GM12878 (cell line): ENCODE results near the gene GPC6. TPM values are rescaled to one million over a fixed set of nuclear protein-coding genes. Genes with fewer than 3 reads are reported as not detected.
"Not testable (repeated sequence)": the region's sequence is repeated elsewhere in the genome, so short reads cannot be mapped to it uniquely, and the experiment has no call there.

ENCODE experiments used
- ATAC-seq: fragments of 200-7000 bp; cut with Tn5 transposase; 3 replicates; pipeline ENCODE4 v1.9.1; 2020; ENCODE audit warnings: mild to moderate bottlenecking, moderate library complexity
- BruUV-seq: library from RNA; stranded (reverse); fragments of 400-500 nt; replicated peaks from 2 replicates; lab custom pipeline; 2021; lab: Mats Ljungman, UMichigan
- CTCF ChIA-PET: fragments of 300-600 bp; sonication (Branson Sonifier 250); formaldehyde crosslinking; extraction: SDS; loops from one replicate; lab custom pipeline; 2021; ENCODE audit warnings: inconsistent platforms; lab: Yijun Ruan, JAX
- POLR2A ChIA-PET: fragments of 350-600 bp; formaldehyde crosslinking; extraction: SDS; loops from one replicate; lab custom pipeline; 2021; ENCODE audit warnings: inconsistent platforms; lab: Charles Lee
- RAD21 ChIA-PET: fragments of 300-600 bp; sonication (Branson Sonifier 250); formaldehyde crosslinking; loops from one replicate; lab custom pipeline; 2023; ENCODE audit warnings: antibody characterized with exemption; ENCODE audit not compliant: unreplicated experiment; lab: Charles Lee
- SMC1A ChIA-PET: fragments of 300-600 bp; sonication (Branson Sonifier 250); formaldehyde crosslinking; loops from one replicate; lab custom pipeline; 2023; ENCODE audit not compliant: unreplicated experiment, uncharacterized antibody; lab: Charles Lee
- DNase-seq: peaks from one replicate; pipeline ENCODE4 v3.0.0-alpha.2; 2011; ENCODE audit warnings: low read depth, low spot score
- FAIRE-seq: peaks from 3 replicates; lab custom pipeline; 2011; peaks lifted over from hg19 to GRCh38; lab: Jason Lieb, UNC
- H2AFZ ChIP-seq: 2 replicates; pipeline ENCODE4 v1.6.0; 2011; ENCODE audit warnings: low read depth, low read length, control low read depth; ENCODE audit not compliant: control insufficient read depth
- H3K27ac ChIP-seq: 2 replicates; pipeline ENCODE4 v1.5.1; 2011; ENCODE audit warnings: control low read depth; ENCODE audit not compliant: control insufficient read depth, insufficient read depth
- H3K27me3 ChIP-seq, 2 experiments: replicated peaks in 1 of 2; 2 replicates each; pipeline versions ENCODE4 v1.6.0 to v1.6.1; 2011; ENCODE audit warnings: low read length in 1 of 2; ENCODE audit not compliant: control insufficient read depth in 2 of 2, insufficient read depth in 2 of 2
- H3K36me3 ChIP-seq, 2 experiments: 2 replicates each; pipeline ENCODE4 v1.5.1; 2011; ENCODE audit warnings: low read length in 1 of 2; ENCODE audit not compliant: control insufficient read depth in 2 of 2, insufficient read depth in 2 of 2
- H3K4me1 ChIP-seq: 2 replicates; pipeline ENCODE4 v1.6.1; 2011; ENCODE audit warnings: mild to moderate bottlenecking, low read length, moderate library complexity, mixed read lengths; ENCODE audit not compliant: control insufficient read depth, insufficient read depth
- H3K4me2 ChIP-seq: 2 replicates; pipeline ENCODE4 v1.6.0; 2011; ENCODE audit warnings: control low read depth; ENCODE audit not compliant: control insufficient read depth, insufficient read depth
- H3K4me3 ChIP-seq: fragments of 200-600 bp; sonication (generic); 2 replicates; pipeline ENCODE4 v1.5.1; 2016
- H3K79me2 ChIP-seq: 2 replicates; pipeline ENCODE4 v1.6.0; 2011; ENCODE audit warnings: low read length; ENCODE audit not compliant: control insufficient read depth, insufficient read depth
- H3K9ac ChIP-seq: 2 replicates; pipeline ENCODE4 v1.8.0; 2011; ENCODE audit warnings: low read length, control low read depth, mixed read lengths; ENCODE audit not compliant: control insufficient read depth, insufficient read depth
- H3K9me3 ChIP-seq: replicated peaks from 3 replicates; pipeline ENCODE4 v1.5.1; 2011; ENCODE audit warnings: mild to moderate bottlenecking, low read length; ENCODE audit not compliant: control insufficient read depth, insufficient read depth
- H4K20me1 ChIP-seq: 2 replicates; pipeline ENCODE4 v1.6.0; 2011; ENCODE audit not compliant: control insufficient read depth, insufficient read depth
- CHD1 ChIP-seq: IDR thresholded peaks from 2 replicates; pipeline ENCODE4 v1.6.1; 2012; ENCODE audit warnings: low read depth, low read length, improper control_type of control experiment
- FOXK2 ChIP-seq: fragments of 450-650 bp; IDR thresholded peaks from 2 replicates; pipeline ENCODE4 v1.6.1; 2017; ENCODE audit warnings: mild to moderate bottlenecking, moderate library complexity
- IRF4 ChIP-seq: IDR thresholded peaks from 2 replicates; pipeline ENCODE4 v1.6.1; 2011; ENCODE audit warnings: low read depth, low read length
- POU2F2 ChIP-seq: IDR thresholded peaks from 3 replicates; pipeline ENCODE4 v1.6.1; 2011; ENCODE audit warnings: low read depth, mild to moderate bottlenecking, low read length, borderline replicate concordance
- SMC3 ChIP-seq: IDR thresholded peaks from 2 replicates; pipeline ENCODE4 v1.6.1; 2011; ENCODE audit warnings: low read length, improper control_type of control experiment, borderline replicate concordance
- SRF ChIP-seq, 2 experiments: IDR thresholded peaks; 2 replicates each; pipeline ENCODE4 v1.6.1; 2011; ENCODE audit warnings: low read depth in 2 of 2, low read length in 2 of 2, mild to moderate bottlenecking in 1 of 2, moderate library complexity in 1 of 2
- ZNF274 ChIP-seq: IDR thresholded peaks from one replicate; pipeline ENCODE4 v1.8.0; 2011; ENCODE audit not compliant: insufficient read length, insufficient read depth
- WGBS: methylation state at CpG from one replicate; pipeline ENCODE4 v1.1.6; 2016; ENCODE audit warnings: low lambda C conversion rate; ENCODE audit not compliant: insufficient replicate concordance, insufficient coverage; ENCODE audit errors: missing lambda C conversion rate; 5-methylcytosine and 5-hydroxymethylcytosine counted together
- in situ Hi-C: fragments of 300-500 bp; cut with MboI; formaldehyde crosslinking; loops from 9 replicates; pipeline ENCODE4 v1.14.3; 2018; ENCODE audit warnings: mixed read lengths
- intact Hi-C: fragments of 100-400 bp; cut with micrococcal nuclease; formaldehyde crosslinking; loops from one replicate; pipeline ENCODE4 v1.14.2; 2022; ENCODE audit not compliant: unreplicated experiment
- polyA plus RNA-seq, 11 experiments: library from polyadenylated mRNA; depleted of rRNA in 4 of 11; unstranded in 6 of 11; stranded (reverse) in 5 of 11; fragments of >200 nt; fragmentation: Nextera tagmentation in 4 of 11; fragmentation: Illumina TruSeq in 1 of 11; extraction: Ambion mirVana in 4 of 11; extraction: Trizol in 1 of 11; gene quantifications; 1 replicate in 1 of 11; 2 replicates in 10 of 11; pipeline versions ENCODE4 v1.2.1 to v1.2.3, GENCODE V29; 2011 to 2016; ENCODE audit warnings: inconsistent platforms in 2 of 11, missing spikeins in 2 of 11, low read depth in 1 of 11
- total RNA-seq, 4 experiments: library from RNA; depleted of rRNA in 3 of 4; stranded (reverse); fragments of >200 nt in 3 of 4; fragmentation: Illumina TruSeq in 1 of 4; extraction: Trizol in 1 of 4; gene quantifications; 2 replicates each; pipeline versions ENCODE4 v1.2.1 to v1.2.3, GENCODE V29; 2013 to 2021
- TF ChIP-seq, protein P1 (sequence below): IDR thresholded peaks from 2 replicates; pipeline ENCODE4 v1.6.1; 2012; ENCODE audit warnings: low read depth, low read length, improper control_type of control experiment
- TF ChIP-seq, protein P2 (sequence below), 3 experiments: IDR thresholded peaks in 2 of 3; conservative IDR thresholded peaks in 1 of 3; 2 replicates each; pipeline ENCODE4 v1.5.1; 2011; ENCODE audit warnings: low read depth in 3 of 3, low read length in 3 of 3, mild to moderate bottlenecking in 3 of 3, control low read depth in 2 of 3, moderate library complexity in 2 of 3, inconsistent platforms in 1 of 3, mixed read lengths in 1 of 3; ENCODE audit not compliant: control insufficient read depth in 2 of 3, insufficient read depth in 1 of 3; ENCODE audit errors: extremely low read depth in 1 of 3
- TF ChIP-seq, protein P3 (sequence below): fragments of 450-650 bp; IDR thresholded peaks from 2 replicates; pipeline ENCODE4 v1.6.1; 2018; ENCODE audit warnings: borderline replicate concordance, mild to moderate bottlenecking; ENCODE audit not compliant: partially characterized antibody

GPC6 gene
- total and polyA plus RNA-seq, 10 of the 15 experiments (the other 5 are each of a cell fraction or from before 2014, with no cell fraction given) = 0.03 to 0.04 (median 0.03) TPM; not detected in 7

DNA sequence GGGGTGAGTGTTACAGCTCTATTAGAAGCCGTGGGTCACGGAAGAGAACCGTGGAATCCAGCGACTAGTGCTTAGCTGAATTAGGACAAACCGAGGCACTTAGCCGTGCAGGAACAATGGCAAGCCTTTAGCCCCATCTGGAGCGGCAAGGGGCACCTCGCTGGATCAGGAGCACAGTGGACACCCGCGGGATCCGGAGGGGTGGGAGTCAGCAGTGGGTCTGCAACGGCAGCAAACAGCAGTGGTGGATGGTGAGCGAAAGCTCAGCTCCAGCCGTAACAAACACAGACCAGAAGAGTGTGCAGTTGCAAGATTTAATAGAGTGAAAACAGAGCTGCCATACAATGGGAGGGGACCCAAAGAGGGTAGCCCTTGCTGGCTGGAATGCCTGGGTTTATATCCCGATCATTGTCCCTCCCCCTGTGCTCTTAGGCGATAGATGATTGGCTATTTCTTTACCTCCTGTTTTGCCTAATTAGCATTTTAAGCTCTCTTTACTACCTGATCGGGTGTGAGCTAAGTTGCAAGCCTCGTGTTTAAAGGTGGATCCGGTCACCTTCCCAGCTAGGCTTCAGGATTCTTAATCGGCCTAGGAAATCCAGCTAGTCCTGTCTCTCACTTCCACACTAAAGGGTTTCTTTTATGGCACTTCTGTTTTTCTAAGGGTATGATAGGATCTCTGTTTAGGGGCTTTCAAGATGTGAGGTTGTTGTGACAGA is 1076.4 kb downstream of the GPC6 start:
- H3K9me3 ChIP-seq, intact Hi-C loops, ATAC-seq, DNase-seq, RAD21 ChIA-PET, SMC1A ChIA-PET, H3K4me3 ChIP-seq, BruUV-seq, H3K27ac ChIP-seq, H2AFZ ChIP-seq, H3K9ac ChIP-seq, H3K4me2 ChIP-seq, CTCF ChIA-PET, H3K79me2 ChIP-seq, H3K27me3 ChIP-seq, FAIRE-seq, H3K4me1 ChIP-seq, H4K20me1 ChIP-seq, in situ Hi-C loops, H3K36me3 ChIP-seq: not testable (repeated sequence)
- POLR2A ChIA-PET = interaction anchor here (0.5 to 0.6 kb wide), 2 partner anchors 13 to 318 kb away, joined by 3 to 7 read pairs; no protein-coding TSS in a partner anchor
- 65% methylated on average over 19 of the region's 20 CpGs for WGBS

DNA sequence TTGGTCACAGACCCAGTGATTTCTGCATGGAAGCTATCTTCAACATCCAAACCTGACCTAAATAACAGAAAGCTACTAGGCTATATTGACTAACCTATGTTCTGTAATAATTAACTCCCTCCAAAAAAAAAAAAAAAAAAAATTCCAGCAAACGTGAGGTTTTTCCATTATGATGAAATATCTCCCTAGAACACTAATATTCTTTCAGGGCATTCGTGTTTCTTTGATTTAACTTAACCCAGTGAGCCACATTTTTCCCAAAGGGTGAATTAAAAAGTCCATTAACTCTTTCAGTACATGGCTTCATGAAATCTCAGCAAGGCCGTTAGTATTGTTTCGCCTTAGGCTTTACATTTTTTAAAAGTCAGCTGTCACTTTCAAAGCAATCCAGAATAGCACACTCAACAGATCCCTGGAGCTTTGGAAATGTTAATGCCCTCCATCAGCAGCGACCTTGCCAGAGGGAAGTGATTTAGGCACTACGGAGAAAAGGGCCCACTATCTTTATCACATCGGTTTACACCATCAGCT is 1077.1 kb downstream of the GPC6 start:
- Histone ChIP-seq H3K27me3 (no peaks in the 10 kb centered on the region; a peak in 1 of 4 replicates), H3K4me1 (no peaks in the 10 kb centered on the region), H3K4me2 (no peak overlapping the region), H3K79me2 (no peaks in the 10 kb centered on the region), H3K27ac (no peak overlapping the region), H3K9ac (no peak overlapping the region), H3K4me3 (no peak overlapping the region), H3K9me3 (no peaks in the 10 kb centered on the region), H3K36me3 (no peaks in the 10 kb centered on the region), H2AFZ (no peak overlapping the region), H4K20me1 (no peaks in the 10 kb centered on the region)
- FAIRE-seq = no peak
- SMC1A ChIA-PET = no interaction called here
- in situ Hi-C loops = no loop called here
- 40% methylated on average over 7 of the region's 7 CpGs for WGBS
- CTCF ChIA-PET = no interaction called here
- no peak for DNase-seq
- intact Hi-C loops = no loop called here
- no TSS peak for BruUV-seq
- RAD21 ChIA-PET = no interaction called here
- POLR2A ChIA-PET = interaction anchor here (0.5 to 0.6 kb wide), 2 partner anchors 14 to 317 kb away, joined by 3 to 7 read pairs; no protein-coding TSS in a partner anchor
- ATAC-seq = no peak
- TF ChIP-seq, protein P1, sequence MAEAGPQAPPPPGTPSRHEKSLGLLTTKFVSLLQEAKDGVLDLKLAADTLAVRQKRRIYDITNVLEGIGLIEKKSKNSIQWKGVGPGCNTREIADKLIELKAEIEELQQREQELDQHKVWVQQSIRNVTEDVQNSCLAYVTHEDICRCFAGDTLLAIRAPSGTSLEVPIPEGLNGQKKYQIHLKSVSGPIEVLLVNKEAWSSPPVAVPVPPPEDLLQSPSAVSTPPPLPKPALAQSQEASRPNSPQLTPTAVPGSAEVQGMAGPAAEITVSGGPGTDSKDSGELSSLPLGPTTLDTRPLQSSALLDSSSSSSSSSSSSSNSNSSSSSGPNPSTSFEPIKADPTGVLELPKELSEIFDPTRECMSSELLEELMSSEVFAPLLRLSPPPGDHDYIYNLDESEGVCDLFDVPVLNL = no peak
- TF ChIP-seq SRF (IDR thresholded peaks at IDR 0.05; ENCODE audit: low read depth in 2 of 2, low read length in 2 of 2) (no peak), FOXK2 (no peak), POU2F2 (no peak), ZNF274 (no peak), CHD1 (no peak), SMC3 (no peak), IRF4 (no peak)
- TF ChIP-seq, protein P2, sequence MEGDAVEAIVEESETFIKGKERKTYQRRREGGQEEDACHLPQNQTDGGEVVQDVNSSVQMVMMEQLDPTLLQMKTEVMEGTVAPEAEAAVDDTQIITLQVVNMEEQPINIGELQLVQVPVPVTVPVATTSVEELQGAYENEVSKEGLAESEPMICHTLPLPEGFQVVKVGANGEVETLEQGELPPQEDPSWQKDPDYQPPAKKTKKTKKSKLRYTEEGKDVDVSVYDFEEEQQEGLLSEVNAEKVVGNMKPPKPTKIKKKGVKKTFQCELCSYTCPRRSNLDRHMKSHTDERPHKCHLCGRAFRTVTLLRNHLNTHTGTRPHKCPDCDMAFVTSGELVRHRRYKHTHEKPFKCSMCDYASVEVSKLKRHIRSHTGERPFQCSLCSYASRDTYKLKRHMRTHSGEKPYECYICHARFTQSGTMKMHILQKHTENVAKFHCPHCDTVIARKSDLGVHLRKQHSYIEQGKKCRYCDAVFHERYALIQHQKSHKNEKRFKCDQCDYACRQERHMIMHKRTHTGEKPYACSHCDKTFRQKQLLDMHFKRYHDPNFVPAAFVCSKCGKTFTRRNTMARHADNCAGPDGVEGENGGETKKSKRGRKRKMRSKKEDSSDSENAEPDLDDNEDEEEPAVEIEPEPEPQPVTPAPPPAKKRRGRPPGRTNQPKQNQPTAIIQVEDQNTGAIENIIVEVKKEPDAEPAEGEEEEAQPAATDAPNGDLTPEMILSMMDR (IDR thresholded peaks at IDR 0.05 in 2 of 3, conservative IDR thresholded peaks at IDR 0.05 in 1 of 3; ENCODE audit: control insufficient read depth in 2 of 3, extremely low read depth in 1 of 3, insufficient read depth in 1 of 3, low read depth in 3 of 3, low read length in 3 of 3) = no peak
- TF ChIP-seq, protein P3, sequence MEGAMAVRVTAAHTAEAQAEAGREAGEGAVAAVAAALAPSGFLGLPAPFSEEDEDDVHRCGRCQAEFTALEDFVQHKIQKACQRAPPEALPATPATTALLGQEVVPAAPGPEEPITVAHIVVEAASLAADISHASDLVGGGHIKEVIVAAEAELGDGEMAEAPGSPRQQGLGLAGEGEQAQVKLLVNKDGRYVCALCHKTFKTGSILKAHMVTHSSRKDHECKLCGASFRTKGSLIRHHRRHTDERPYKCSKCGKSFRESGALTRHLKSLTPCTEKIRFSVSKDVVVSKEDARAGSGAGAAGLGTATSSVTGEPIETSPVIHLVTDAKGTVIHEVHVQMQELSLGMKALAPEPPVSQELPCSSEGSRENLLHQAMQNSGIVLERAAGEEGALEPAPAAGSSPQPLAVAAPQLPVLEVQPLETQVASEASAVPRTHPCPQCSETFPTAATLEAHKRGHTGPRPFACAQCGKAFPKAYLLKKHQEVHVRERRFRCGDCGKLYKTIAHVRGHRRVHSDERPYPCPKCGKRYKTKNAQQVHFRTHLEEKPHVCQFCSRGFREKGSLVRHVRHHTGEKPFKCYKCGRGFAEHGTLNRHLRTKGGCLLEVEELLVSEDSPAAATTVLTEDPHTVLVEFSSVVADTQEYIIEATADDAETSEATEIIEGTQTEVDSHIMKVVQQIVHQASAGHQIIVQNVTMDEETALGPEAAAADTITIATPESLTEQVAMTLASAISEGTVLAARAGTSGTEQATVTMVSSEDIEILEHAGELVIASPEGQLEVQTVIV = no peak
